Gastrocnemius medialis (tissue), 4 donors: ENCODE measurements around the gene WDR77.

ENCODE experiments used
- POLR2A ChIP-seq, 2 donors: fragments of 450-650 bp; IDR thresholded peaks; one replicate each; pipeline ENCODE4 v1.6.1; 2017; ENCODE audit warnings: antibody characterized with exemption in 2 of 2, mild to moderate bottlenecking in 2 of 2, moderate library complexity in 2 of 2
- TF ChIP-seq, protein P1 (sequence below), 5 experiments: fragments of 450-650 bp in 3 of 5; fragments of 200-600 bp in 2 of 5; sonication (generic) in 2 of 5; IDR thresholded peaks in 4 of 5; conservative IDR thresholded peaks in 1 of 5; 1 replicate in 4 of 5; 2 replicates in 1 of 5; pipeline ENCODE4 v1.5.1; 2016 to 2019; ENCODE audit warnings: antibody characterized with exemption in 5 of 5, mild to moderate bottlenecking in 3 of 5, moderate library complexity in 3 of 5

DNA sequence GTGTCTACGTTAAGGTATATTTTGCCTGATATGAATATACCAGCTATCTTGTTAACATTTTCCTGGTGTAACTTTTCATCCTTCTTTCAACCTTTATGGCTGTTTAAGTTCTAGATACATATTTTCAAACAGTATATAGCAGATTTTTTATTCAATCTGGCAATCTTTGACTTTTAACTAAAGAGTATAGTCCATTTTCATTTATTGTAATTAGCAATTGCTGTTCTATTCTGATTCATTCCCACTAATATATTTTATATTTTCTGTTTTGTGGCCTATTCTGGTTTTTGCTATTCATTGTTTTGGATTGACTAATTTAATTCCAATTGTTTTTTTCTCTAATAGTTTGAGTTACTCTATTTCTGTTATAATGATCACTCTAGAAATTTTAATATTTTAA, 17.4 kb upstream of the WDR77 start:
- TF ChIP-seq, protein P1, sequence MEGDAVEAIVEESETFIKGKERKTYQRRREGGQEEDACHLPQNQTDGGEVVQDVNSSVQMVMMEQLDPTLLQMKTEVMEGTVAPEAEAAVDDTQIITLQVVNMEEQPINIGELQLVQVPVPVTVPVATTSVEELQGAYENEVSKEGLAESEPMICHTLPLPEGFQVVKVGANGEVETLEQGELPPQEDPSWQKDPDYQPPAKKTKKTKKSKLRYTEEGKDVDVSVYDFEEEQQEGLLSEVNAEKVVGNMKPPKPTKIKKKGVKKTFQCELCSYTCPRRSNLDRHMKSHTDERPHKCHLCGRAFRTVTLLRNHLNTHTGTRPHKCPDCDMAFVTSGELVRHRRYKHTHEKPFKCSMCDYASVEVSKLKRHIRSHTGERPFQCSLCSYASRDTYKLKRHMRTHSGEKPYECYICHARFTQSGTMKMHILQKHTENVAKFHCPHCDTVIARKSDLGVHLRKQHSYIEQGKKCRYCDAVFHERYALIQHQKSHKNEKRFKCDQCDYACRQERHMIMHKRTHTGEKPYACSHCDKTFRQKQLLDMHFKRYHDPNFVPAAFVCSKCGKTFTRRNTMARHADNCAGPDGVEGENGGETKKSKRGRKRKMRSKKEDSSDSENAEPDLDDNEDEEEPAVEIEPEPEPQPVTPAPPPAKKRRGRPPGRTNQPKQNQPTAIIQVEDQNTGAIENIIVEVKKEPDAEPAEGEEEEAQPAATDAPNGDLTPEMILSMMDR (IDR thresholded peaks at IDR 0.05 in 4 of 5, conservative IDR thresholded peaks at IDR 0.05 in 1 of 5), result no peak
- TF ChIP-seq POLR2A (IDR thresholded peaks at IDR 0.05), result no peak
